Transverse colon (tissue), 4 donors: ENCODE results near the gene SLF2. TPM values are rescaled to one million over a fixed set of nuclear protein-coding genes. Genes with fewer than 3 reads are reported as not detected.

Experiments
- DNase-seq: peaks from one replicate; pipeline ENCODE4 v3.0.0-alpha.2; 2019
- H3K27ac ChIP-seq, 4 donors: fragments of 200-600 bp; sonication (generic); 2 replicates each; pipeline ENCODE4 v1.5.1; 2016 to 2018; ENCODE audit warnings: inconsistent platforms in 4 of 4
- H3K27me3 ChIP-seq: fragments of 200-600 bp; sonication (generic); 2 replicates; pipeline ENCODE4 v1.5.1; 2017; ENCODE audit warnings: inconsistent platforms
- H3K36me3 ChIP-seq, 4 donors: fragments of 200-600 bp; sonication (generic); 2 replicates each; pipeline ENCODE4 v1.5.1; 2017 to 2019; ENCODE audit warnings: inconsistent platforms in 4 of 4
- H3K4me1 ChIP-seq, 4 donors: fragments of 200-600 bp; sonication (generic); 2 replicates each; pipeline ENCODE4 v1.5.1; 2017 to 2020; ENCODE audit warnings: inconsistent platforms in 4 of 4
- H3K4me3 ChIP-seq, 4 donors: fragments of 200-600 bp; sonication (generic); 1 replicate in 1 of 4; 2 replicates in 3 of 4; pipeline versions ENCODE4 v1.5.1 to v1.6.1; 2017 to 2019; ENCODE audit warnings: inconsistent platforms in 4 of 4
- H3K9me3 ChIP-seq, 2 donors: fragments of 200-600 bp; sonication (generic); 2 replicates each; pipeline ENCODE4 v1.5.1; 2017 to 2019; ENCODE audit warnings: inconsistent platforms in 2 of 2
- CTCF ChIP-seq, 5 experiments: fragments of 200-600 bp in 3 of 5; fragments of 450-650 bp in 2 of 5; sonication (generic) in 3 of 5; IDR thresholded peaks; 1 replicate in 2 of 5; 2 replicates in 3 of 5; pipeline ENCODE4 v1.5.1; 2016 to 2017; ENCODE audit warnings: antibody characterized with exemption in 5 of 5, inconsistent platforms in 3 of 5, mild to moderate bottlenecking in 2 of 5, moderate library complexity in 1 of 5
- EP300 ChIP-seq: sonication (generic); formaldehyde crosslinking; IDR thresholded peaks from one replicate; pipeline ENCODE4 v1.6.1; 2017; ENCODE audit warnings: antibody characterized with exemption, low read depth
- POLR2A ChIP-seq: fragments of 450-650 bp; IDR thresholded peaks from one replicate; pipeline ENCODE4 v1.6.1; 2016; ENCODE audit warnings: antibody characterized with exemption, mild to moderate bottlenecking, moderate library complexity
- POLR2AphosphoS5 ChIP-seq, 3 donors: sonication (generic); formaldehyde crosslinking; IDR thresholded peaks; one replicate each; pipeline ENCODE4 v1.6.1; 2016; ENCODE audit warnings: antibody characterized with exemption in 3 of 3
- whole genome bisulfite sequencing, 2 donors: methylation state at CpG; one replicate each; pipeline ENCODE4 v1.1.5; 2018; ENCODE audit warnings: low coverage in 1 of 2; 5-methylcytosine and 5-hydroxymethylcytosine counted together
- in situ Hi-C, 4 donors: fragments of 200-750 bp; cut with MboI; loops; one replicate each; pipeline versions ENCODE4 v1.15.0 to v1.15.1; 2017; ENCODE audit warnings: low sequenced_read_pairs in 3 of 4, low pct_ligation_motif_present in 1 of 4, low pct_unique_long_range_greater_than_20kb in 1 of 4
- intact Hi-C: fragments of 100-400 bp; cut with DNase I; formaldehyde crosslinking; loops from one replicate; pipeline ENCODE4 v1.15.1; 2023; ENCODE audit warnings: low total_unique reads
- total RNA-seq, 4 donors: library from RNA; depleted of rRNA; stranded (reverse); fragments of >200 nt; gene quantifications; one replicate each; pipeline ENCODE4 v1.1.0, GENCODE V29; 2016

Gene SLF2
- total RNA-seq, 4 donors from 2014 or later, result 25.4 to 55.1 (median 33.1) TPM

- no peak for DNase-seq
- Histone ChIP-seq H3K4me3 (no peak overlapping the region), H3K27ac (no peak overlapping the region), H3K4me1 (peaks cover 0 to 13% (median 4%) of the 10 kb centered on the region in 4 donors), H3K27me3 (no peaks in the 10 kb centered on the region), H3K36me3 (peaks cover 0 to 46% (median 20%) of the 10 kb centered on the region in 4 donors), H3K9me3 (no peaks in the 10 kb centered on the region)
- in situ Hi-C loops, result no loop called here
- TF ChIP-seq EP300 (no peak), CTCF (IDR thresholded peaks at IDR 0.05) (no peak), POLR2AphosphoS5 (IDR thresholded peaks at IDR 0.05) (no peak), POLR2A (no peak)
- intact Hi-C loops, result loop anchor here (10.0 kb wide), 1 partner anchor 52 kb away; no protein-coding TSS in a partner anchor
- 68 to 74% methylated on average over 4 of the region's 4 CpGs for whole genome bisulfite sequencing, 2 donors
Measured at GRCh38 chr10:100962351-100963080, 49.8 kb downstream of the SLF2 start.

GRCh38 chr10:100963826-100964225 is 51.1 kb downstream of the SLF2 start:
- no peak overlapping the region for H3K27ac ChIP-seq
- intact Hi-C loops (loop anchor here (10.0 kb wide), 1 partner anchor 51 kb away; no protein-coding TSS in a partner anchor), in situ Hi-C loops (no loop called here)
- no peak overlapping the region for H3K4me3 ChIP-seq
- H3K36me3 ChIP-seq, result peaks cover 0 to 36% (median 15%) of the 10 kb centered on the region in 4 donors
- 100% methylated on average over 1 of the region's 1 CpG for WGBS, 2 donors
- no peaks in the 10 kb centered on the region for H3K27me3 ChIP-seq
- peaks cover 5 to 20% (median 14%) of the 10 kb centered on the region in 4 donors for H3K4me1 ChIP-seq
- TF ChIP-seq CTCF (IDR thresholded peaks at IDR 0.05) (no peak), POLR2A (no peak), EP300 (no peak), POLR2AphosphoS5 (IDR thresholded peaks at IDR 0.05) (no peak)
- no peak for DNase-seq
- H3K9me3 ChIP-seq, result no peaks in the 10 kb centered on the region

- intact Hi-C loops, result loop anchor here (1.0 to 10.0 kb wide), 2 partner anchors 27 to 49 kb away; no protein-coding TSS in a partner anchor
- TF ChIP-seq EP300, result no peak
- no peak for TF ChIP-seq POLR2A
- no peak for TF ChIP-seq POLR2AphosphoS5 (IDR thresholded peaks at IDR 0.05)
- no peak for TF ChIP-seq CTCF (IDR thresholded peaks at IDR 0.05)
- no peak for DNase-seq
- WGBS, 2 donors, result 70 to 94% methylated on average over 4 to 5 of the region's 5 CpGs
- H3K27ac ChIP-seq, result no peak overlapping the region
- H3K4me3 ChIP-seq, result no peak overlapping the region
- no peaks in the 10 kb centered on the region for H3K9me3 ChIP-seq
- H3K27me3 ChIP-seq, result no peaks in the 10 kb centered on the region
- in situ Hi-C loops, result no loop called here
- peaks cover 0 to 21% (median 5%) of the 10 kb centered on the region in 4 donors for H3K36me3 ChIP-seq
- H3K4me1 ChIP-seq, result peaks cover 8 to 30% (median 16%) of the 10 kb centered on the region in 4 donors
Measured at GRCh38 chr10:100965820-100966219, 53.1 kb downstream of the SLF2 start.

GRCh38 chr10:100966887-100967286 is 54.1 kb downstream of the SLF2 start:
- intact Hi-C loops, result loop anchor here (10.0 kb wide), 1 partner anchor 48 kb away; no protein-coding TSS in a partner anchor
- Histone ChIP-seq H3K4me3 (no peak overlapping the region), H3K9me3 (no peaks in the 10 kb centered on the region), H3K36me3 (peaks cover 0 to 15% (median under 1%) of the 10 kb centered on the region in 4 donors), H3K27ac (peak overlapping the region in 3 of 4 donors; percentile 81 to 91 (median 90)), H3K4me1 (peaks cover 8 to 36% (median 20%) of the 10 kb centered on the region in 4 donors), H3K27me3 (no peaks in the 10 kb centered on the region)
- in situ Hi-C loops, result no loop called here
- 60 to 73% methylated on average over 2 of the region's 2 CpGs for WGBS, 2 donors
- no peak for DNase-seq
- TF ChIP-seq CTCF (IDR thresholded peaks at IDR 0.05), result no peak
- TF ChIP-seq POLR2A, result no peak
- TF ChIP-seq EP300, result no peak
- no peak for TF ChIP-seq POLR2AphosphoS5 (IDR thresholded peaks at IDR 0.05)
